ENCODE data around the gene KDM4D.

DNA sequence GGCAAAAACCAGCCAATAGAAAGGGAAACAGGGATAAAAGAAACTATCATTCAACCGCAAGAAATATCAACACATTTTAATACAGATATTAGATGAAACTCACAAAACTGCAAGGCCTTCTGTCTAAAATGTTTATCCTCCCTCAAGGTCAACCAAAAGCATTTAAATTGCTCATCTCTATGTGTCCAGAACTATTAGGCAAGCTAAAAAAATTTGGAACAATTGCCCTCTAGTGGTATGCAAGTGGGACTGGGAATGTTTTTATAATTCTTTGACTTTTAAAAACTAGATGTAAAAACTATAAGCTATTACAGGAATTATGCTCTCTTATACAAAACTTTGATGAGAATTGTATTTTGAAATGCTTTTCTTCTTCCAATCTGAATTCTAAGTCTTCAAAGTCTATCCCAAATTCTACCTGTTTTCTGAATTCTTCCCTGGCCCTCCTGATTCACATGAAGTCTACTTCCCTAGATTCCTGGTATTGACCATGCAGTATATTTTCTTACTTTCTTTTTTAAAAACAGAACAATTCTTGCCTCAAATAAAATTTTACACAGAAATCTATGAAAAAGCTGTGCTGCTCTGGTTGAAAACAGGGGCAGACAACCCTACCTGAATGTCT is 5.1 kb upstream of the KDM4D start:
- TF ChIP-seq, protein P1, sequence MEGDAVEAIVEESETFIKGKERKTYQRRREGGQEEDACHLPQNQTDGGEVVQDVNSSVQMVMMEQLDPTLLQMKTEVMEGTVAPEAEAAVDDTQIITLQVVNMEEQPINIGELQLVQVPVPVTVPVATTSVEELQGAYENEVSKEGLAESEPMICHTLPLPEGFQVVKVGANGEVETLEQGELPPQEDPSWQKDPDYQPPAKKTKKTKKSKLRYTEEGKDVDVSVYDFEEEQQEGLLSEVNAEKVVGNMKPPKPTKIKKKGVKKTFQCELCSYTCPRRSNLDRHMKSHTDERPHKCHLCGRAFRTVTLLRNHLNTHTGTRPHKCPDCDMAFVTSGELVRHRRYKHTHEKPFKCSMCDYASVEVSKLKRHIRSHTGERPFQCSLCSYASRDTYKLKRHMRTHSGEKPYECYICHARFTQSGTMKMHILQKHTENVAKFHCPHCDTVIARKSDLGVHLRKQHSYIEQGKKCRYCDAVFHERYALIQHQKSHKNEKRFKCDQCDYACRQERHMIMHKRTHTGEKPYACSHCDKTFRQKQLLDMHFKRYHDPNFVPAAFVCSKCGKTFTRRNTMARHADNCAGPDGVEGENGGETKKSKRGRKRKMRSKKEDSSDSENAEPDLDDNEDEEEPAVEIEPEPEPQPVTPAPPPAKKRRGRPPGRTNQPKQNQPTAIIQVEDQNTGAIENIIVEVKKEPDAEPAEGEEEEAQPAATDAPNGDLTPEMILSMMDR (IDR thresholded peaks at IDR 0.05), result peak in 5 of 7 experiments; percentile 29 to 38 (median 31)
- TF ChIP-seq POLR2A (IDR thresholded peaks at IDR 0.05), result no peak

All from body of pancreas (tissue), 4 donors.